Measurements from ENCODE around the gene COMMD9. TPM values are rescaled to one million over a fixed set of nuclear protein-coding genes. Genes with fewer than 3 reads are reported as not detected.

Gene COMMD9
- total and polyA plus RNA-seq, 2 donors (not counting 1 experiment from before 2014, with no cell fraction given) = 15.4 to 56.1 TPM

DNA sequence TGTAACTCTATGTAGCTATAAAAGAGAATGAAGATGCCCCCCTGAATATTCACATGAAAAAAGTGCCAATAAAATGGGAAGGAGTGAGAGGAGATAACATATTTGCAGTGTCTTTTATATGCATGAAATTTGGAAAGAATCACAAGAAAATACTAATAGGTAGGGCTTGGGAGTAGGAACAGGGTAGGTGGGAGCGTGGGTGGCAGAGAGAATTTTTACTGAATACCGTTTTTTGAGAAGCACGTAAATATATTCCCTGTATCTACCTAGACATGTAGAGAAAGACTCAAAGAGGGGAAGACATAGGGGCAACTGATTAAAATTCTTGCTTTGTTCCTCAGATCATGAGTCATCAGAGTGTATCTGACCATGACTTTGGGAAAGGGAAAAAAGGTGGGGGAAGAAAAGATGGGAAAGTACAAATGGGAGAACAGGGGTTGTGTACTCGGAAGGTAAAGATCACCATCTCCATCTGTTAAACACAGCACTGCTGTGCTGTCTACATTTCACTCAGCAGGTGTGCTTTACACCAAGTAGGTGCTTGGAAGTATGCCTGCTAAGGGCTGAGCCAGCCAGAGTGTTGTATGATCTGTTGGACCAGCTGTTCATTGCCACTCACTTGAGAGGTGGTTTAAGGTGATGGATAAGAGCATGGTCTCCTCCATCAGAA lies 22.8 kb upstream of the COMMD9 start:
- H3K36me3 ChIP-seq (ENCODE audit: control insufficient read depth, insufficient read depth, low read length) = no peaks in the 10 kb centered on the region
- no peaks in the 10 kb centered on the region for H4K20me1 ChIP-seq (ENCODE audit: control insufficient read depth, extremely low read depth, insufficient read depth, low read length)
- H2AFZ ChIP-seq (ENCODE audit: low read length) = no peak overlapping the region
- no peak overlapping the region for H3K4me3 ChIP-seq (replicated peaks in 1 of 4; ENCODE audit: control extremely low read depth in 1 of 4, insufficient read depth in 1 of 4, low read depth in 3 of 4, low read length in 4 of 4)
- H3K27me3 ChIP-seq (ENCODE audit: control insufficient read depth, insufficient read depth, low read length) = no peaks in the 10 kb centered on the region
- peak in 1 of 2 donors; percentile 52 for DNase-seq (ENCODE audit: low read depth in 2 of 2)
- H3K4me2 ChIP-seq (ENCODE audit: extremely low read depth, insufficient read depth, low read length) = no peak overlapping the region
- no peaks in the 10 kb centered on the region for H3K4me1 ChIP-seq (ENCODE audit: control insufficient read depth, extremely low read depth, insufficient read depth, low read length)
- H3K9me3 ChIP-seq (ENCODE audit: control insufficient read depth, insufficient read depth, low read depth, low read length) = no peaks in the 10 kb centered on the region
- no peak overlapping the region for H3K9ac ChIP-seq (ENCODE audit: insufficient read depth, low read length)
- no peak overlapping the region for H3K27ac ChIP-seq (ENCODE audit: insufficient read depth, low read length)
- no peaks in the 10 kb centered on the region for H3K79me2 ChIP-seq (ENCODE audit: control insufficient read depth, insufficient read depth, low read length)
- no peak for TF ChIP-seq EZH2 (IDR thresholded peaks at IDR 0.05; ENCODE audit: low read length, missing control alignments)
- TF ChIP-seq, protein P1, sequence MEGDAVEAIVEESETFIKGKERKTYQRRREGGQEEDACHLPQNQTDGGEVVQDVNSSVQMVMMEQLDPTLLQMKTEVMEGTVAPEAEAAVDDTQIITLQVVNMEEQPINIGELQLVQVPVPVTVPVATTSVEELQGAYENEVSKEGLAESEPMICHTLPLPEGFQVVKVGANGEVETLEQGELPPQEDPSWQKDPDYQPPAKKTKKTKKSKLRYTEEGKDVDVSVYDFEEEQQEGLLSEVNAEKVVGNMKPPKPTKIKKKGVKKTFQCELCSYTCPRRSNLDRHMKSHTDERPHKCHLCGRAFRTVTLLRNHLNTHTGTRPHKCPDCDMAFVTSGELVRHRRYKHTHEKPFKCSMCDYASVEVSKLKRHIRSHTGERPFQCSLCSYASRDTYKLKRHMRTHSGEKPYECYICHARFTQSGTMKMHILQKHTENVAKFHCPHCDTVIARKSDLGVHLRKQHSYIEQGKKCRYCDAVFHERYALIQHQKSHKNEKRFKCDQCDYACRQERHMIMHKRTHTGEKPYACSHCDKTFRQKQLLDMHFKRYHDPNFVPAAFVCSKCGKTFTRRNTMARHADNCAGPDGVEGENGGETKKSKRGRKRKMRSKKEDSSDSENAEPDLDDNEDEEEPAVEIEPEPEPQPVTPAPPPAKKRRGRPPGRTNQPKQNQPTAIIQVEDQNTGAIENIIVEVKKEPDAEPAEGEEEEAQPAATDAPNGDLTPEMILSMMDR (conservative IDR thresholded peaks at IDR 0.05 in 1 of 2, IDR thresholded peaks at IDR 0.05 in 1 of 2; ENCODE audit: low read depth in 1 of 2, low read length in 2 of 2) = no peak

DNA sequence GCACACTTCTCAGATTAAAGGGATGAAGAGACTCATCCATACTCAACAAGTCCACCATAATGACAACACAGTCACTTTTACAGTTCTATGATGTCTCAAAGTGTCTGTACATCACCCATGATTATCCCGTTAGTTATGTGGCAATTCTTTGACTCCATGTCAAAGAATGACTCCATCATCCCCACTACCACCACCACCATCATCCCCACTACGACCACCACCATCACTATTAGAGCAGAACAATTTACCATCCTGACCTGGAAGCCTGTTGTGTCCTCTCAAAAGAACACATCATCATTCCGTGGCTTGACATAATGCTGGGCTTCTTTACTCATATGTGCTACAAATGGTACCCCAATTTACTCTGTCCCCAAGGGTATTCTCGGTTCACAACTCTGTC lies 20.6 kb upstream of the COMMD9 start:
- TF ChIP-seq EZH2 (IDR thresholded peaks at IDR 0.05; ENCODE audit: low read length, missing control alignments) = no peak
- TF ChIP-seq, protein P1 (conservative IDR thresholded peaks at IDR 0.05 in 1 of 2, IDR thresholded peaks at IDR 0.05 in 1 of 2; ENCODE audit: low read depth in 1 of 2, low read length in 2 of 2) = no peak
- no peaks in the 10 kb centered on the region for H3K9me3 ChIP-seq (ENCODE audit: control insufficient read depth, insufficient read depth, low read depth, low read length)
- H3K27me3 ChIP-seq (ENCODE audit: control insufficient read depth, insufficient read depth, low read length) = no peaks in the 10 kb centered on the region
- no peaks in the 10 kb centered on the region for H4K20me1 ChIP-seq (ENCODE audit: control insufficient read depth, extremely low read depth, insufficient read depth, low read length)
- no peak overlapping the region for H3K27ac ChIP-seq (ENCODE audit: insufficient read depth, low read length)
- H2AFZ ChIP-seq (ENCODE audit: low read length) = no peak overlapping the region
- no peak for DNase-seq (ENCODE audit: low read depth in 2 of 2)
- H3K4me2 ChIP-seq (ENCODE audit: extremely low read depth, insufficient read depth, low read length) = no peak overlapping the region
- no peaks in the 10 kb centered on the region for H3K4me1 ChIP-seq (ENCODE audit: control insufficient read depth, extremely low read depth, insufficient read depth, low read length)
- H3K79me2 ChIP-seq (ENCODE audit: control insufficient read depth, insufficient read depth, low read length) = no peaks in the 10 kb centered on the region
- no peaks in the 10 kb centered on the region for H3K36me3 ChIP-seq (ENCODE audit: control insufficient read depth, insufficient read depth, low read length)
- H3K4me3 ChIP-seq (replicated peaks in 1 of 4; ENCODE audit: control extremely low read depth in 1 of 4, insufficient read depth in 1 of 4, low read depth in 3 of 4, low read length in 4 of 4) = no peak overlapping the region
- no peak overlapping the region for H3K9ac ChIP-seq (ENCODE audit: insufficient read depth, low read length)

DNA sequence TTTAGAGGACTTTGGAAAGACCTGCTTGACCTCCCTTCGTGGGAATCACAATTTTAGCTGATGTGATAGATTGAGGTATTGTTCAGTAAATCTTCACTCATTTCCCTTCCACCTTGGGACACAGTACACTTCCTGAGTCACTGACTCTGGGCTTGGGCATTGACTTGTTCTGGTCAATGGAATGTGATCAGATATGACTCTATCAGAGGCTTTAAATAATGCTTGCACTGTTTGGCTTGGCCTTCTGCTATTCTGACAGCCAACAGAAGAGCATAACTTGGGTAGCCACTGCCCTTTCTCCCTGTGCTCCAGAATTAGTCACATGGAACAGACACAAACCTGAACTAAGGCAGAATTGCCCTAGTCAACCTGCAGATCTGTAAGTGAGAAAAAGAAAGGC lies 19.4 kb upstream of the COMMD9 start:
- Histone ChIP-seq H3K4me1 (ENCODE audit: control insufficient read depth, extremely low read depth, insufficient read depth, low read length) (no peaks in the 10 kb centered on the region), H3K4me3 (replicated peaks in 1 of 4; ENCODE audit: control extremely low read depth in 1 of 4, insufficient read depth in 1 of 4, low read depth in 3 of 4, low read length in 4 of 4) (no peak overlapping the region), H3K79me2 (ENCODE audit: control insufficient read depth, insufficient read depth, low read length) (no peaks in the 10 kb centered on the region), H2AFZ (ENCODE audit: low read length) (no peak overlapping the region), H4K20me1 (ENCODE audit: control insufficient read depth, extremely low read depth, insufficient read depth, low read length) (no peaks in the 10 kb centered on the region), H3K4me2 (ENCODE audit: extremely low read depth, insufficient read depth, low read length) (no peak overlapping the region), H3K9ac (ENCODE audit: insufficient read depth, low read length) (no peak overlapping the region), H3K27ac (ENCODE audit: insufficient read depth, low read length) (no peak overlapping the region), H3K27me3 (ENCODE audit: control insufficient read depth, insufficient read depth, low read length) (no peaks in the 10 kb centered on the region), H3K9me3 (ENCODE audit: control insufficient read depth, insufficient read depth, low read depth, low read length) (no peaks in the 10 kb centered on the region), H3K36me3 (ENCODE audit: control insufficient read depth, insufficient read depth, low read length) (no peaks in the 10 kb centered on the region)
- TF ChIP-seq, protein P1 (conservative IDR thresholded peaks at IDR 0.05 in 1 of 2, IDR thresholded peaks at IDR 0.05 in 1 of 2; ENCODE audit: low read depth in 1 of 2, low read length in 2 of 2) = no peak
- TF ChIP-seq EZH2 (IDR thresholded peaks at IDR 0.05; ENCODE audit: low read length, missing control alignments) = no peak
- peak in 1 of 2 donors; percentile 49 for DNase-seq (ENCODE audit: low read depth in 2 of 2)
